SU-DHL-6 (cell line): Measurements from ENCODE around the gene VEGFC.

Source experiments
- H2AFZ ChIP-seq: fragments of 200-600 bp; sonication (generic); 2 replicates; pipeline ENCODE4 v1.6.1; 2014; ENCODE audit warnings: low read depth, mild to moderate bottlenecking, moderate library complexity, mixed read lengths, antibody characterized with exemption, low read length; ENCODE audit not compliant: severe bottlenecking
- H3F3A ChIP-seq: fragments of 200-600 bp; shearing (Covaris generic); 2 replicates; pipeline ENCODE4 v1.6.0; 2016; ENCODE audit warnings: antibody characterized with exemption, mild to moderate bottlenecking; ENCODE audit not compliant: insufficient read depth
- H3K27ac ChIP-seq: fragments of 200-600 bp; sonication (generic); 2 replicates; pipeline ENCODE4 v1.5.1; 2016; ENCODE audit warnings: low read depth, mild to moderate bottlenecking, low read length, moderate library complexity, mixed read lengths
- H3K27me3 ChIP-seq: fragments of 200-600 bp; sonication (generic), shearing (Covaris generic); 2 replicates; pipeline ENCODE4 v1.6.0; 2014; ENCODE audit warnings: mild to moderate bottlenecking, low read length
- H3K36me3 ChIP-seq: fragments of 200-600 bp; sonication (generic); 2 replicates; pipeline ENCODE4 v1.6.1; 2014; ENCODE audit warnings: mild to moderate bottlenecking, low read length, mixed read lengths
- H3K4me2 ChIP-seq: fragments of 300-600, 200-600 bp; shearing (Covaris generic), sonication (generic); 2 replicates; pipeline ENCODE4 v1.6.0; 2014; ENCODE audit warnings: low read length, low read depth, mild to moderate bottlenecking; ENCODE audit not compliant: poor library complexity, severe bottlenecking
- H3K4me3 ChIP-seq: fragments of 200-600 bp; sonication (generic); 2 replicates; pipeline ENCODE4 v1.5.1; 2014; ENCODE audit warnings: antibody characterized with exemption, low read length, mild to moderate bottlenecking, mixed read lengths; ENCODE audit not compliant: insufficient read depth, poor library complexity, severe bottlenecking
- H3K79me2 ChIP-seq: fragments of 200-600 bp; sonication (generic); 2 replicates; pipeline ENCODE4 v1.6.1; 2014; ENCODE audit warnings: mild to moderate bottlenecking, low read length, moderate library complexity; ENCODE audit not compliant: insufficient read depth
- H3K9ac ChIP-seq: fragments of 200-600 bp; sonication (generic); 2 replicates; pipeline ENCODE4 v1.7.0; 2014; ENCODE audit warnings: mild to moderate bottlenecking, low read length
- H3K9me2 ChIP-seq: fragments of 200-600 bp; sonication (generic); replicated peaks from 2 replicates; pipeline ENCODE4 v1.6.1; 2014; ENCODE audit warnings: low read length; ENCODE audit not compliant: insufficient read depth
- H3K9me3 ChIP-seq: fragments of 200-600 bp; sonication (generic); 2 replicates; pipeline ENCODE4 v1.6.1; 2014; ENCODE audit warnings: low read length, mixed read lengths; ENCODE audit not compliant: insufficient read depth
- H4K20me1 ChIP-seq: fragments of 200-600 bp; sonication (generic); 2 replicates; pipeline ENCODE4 v1.6.1; 2014; ENCODE audit warnings: low read depth, mild to moderate bottlenecking, antibody characterized with exemption, low read length, moderate library complexity, mixed read lengths
- EZH2phosphoT487 ChIP-seq: fragments of 200-600 bp; sonication (generic), shearing (Covaris generic); conservative IDR thresholded peaks from 2 replicates; pipeline ENCODE4 v1.6.1; 2018; ENCODE audit warnings: mild to moderate bottlenecking, antibody characterized with exemption, low read length, moderate library complexity, mixed read lengths
- TF ChIP-seq, protein P1 (sequence below): fragments of 200-600 bp; sonication (generic); IDR thresholded peaks from one replicate; pipeline ENCODE4 v1.5.1; 2017; ENCODE audit warnings: antibody characterized with exemption, mild to moderate bottlenecking, low read length, moderate library complexity; ENCODE audit not compliant: insufficient read depth, poor library complexity, severe bottlenecking

The VEGFC gene

DNA sequence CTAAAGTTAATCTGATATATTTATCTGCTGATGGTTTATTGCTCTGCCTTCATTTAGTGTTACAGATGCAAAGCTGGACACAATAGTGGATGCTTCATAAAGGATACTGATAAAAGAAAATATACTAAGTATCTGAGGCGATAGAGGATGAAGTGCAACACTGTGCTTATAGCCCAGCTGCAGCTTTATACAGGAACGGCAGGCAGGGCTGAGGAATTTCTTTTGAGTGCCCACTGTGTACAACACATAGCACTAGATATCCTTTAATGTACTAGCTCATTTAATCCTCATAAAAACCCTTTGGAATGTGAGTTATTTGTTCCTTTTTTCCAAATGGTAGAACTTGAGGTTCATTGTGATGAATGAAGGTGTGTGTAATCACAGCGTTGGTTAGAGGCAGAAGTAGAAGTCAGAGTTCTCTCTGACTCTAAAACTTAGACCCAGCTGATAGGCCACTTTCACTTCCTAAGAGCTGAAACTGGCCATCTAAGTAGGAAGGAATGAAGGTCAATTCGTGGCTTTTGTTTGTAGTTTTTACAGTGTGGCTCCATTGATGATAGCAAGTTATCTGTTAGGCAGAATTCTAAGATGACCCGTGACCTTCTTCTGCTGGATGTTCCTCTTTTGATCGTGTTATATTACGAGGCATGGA, 138.0 kb downstream of the VEGFC start:
- Histone ChIP-seq H3K27me3 (no peaks in the 10 kb centered on the region), H3K27ac (no peak overlapping the region), H3K9me2 (no peaks in the 10 kb centered on the region), H3K4me2 (no peak overlapping the region), H3K9me3 (no peaks in the 10 kb centered on the region), H2AFZ (no peak overlapping the region), H3K79me2 (no peaks in the 10 kb centered on the region), H3K36me3 (no peaks in the 10 kb centered on the region), H3K4me3 (no peak overlapping the region), H3K9ac (no peak overlapping the region), H3F3A (no peaks in the 10 kb centered on the region), H4K20me1 (no peaks in the 10 kb centered on the region)
- no peak for TF ChIP-seq EZH2phosphoT487
- TF ChIP-seq, protein P1, sequence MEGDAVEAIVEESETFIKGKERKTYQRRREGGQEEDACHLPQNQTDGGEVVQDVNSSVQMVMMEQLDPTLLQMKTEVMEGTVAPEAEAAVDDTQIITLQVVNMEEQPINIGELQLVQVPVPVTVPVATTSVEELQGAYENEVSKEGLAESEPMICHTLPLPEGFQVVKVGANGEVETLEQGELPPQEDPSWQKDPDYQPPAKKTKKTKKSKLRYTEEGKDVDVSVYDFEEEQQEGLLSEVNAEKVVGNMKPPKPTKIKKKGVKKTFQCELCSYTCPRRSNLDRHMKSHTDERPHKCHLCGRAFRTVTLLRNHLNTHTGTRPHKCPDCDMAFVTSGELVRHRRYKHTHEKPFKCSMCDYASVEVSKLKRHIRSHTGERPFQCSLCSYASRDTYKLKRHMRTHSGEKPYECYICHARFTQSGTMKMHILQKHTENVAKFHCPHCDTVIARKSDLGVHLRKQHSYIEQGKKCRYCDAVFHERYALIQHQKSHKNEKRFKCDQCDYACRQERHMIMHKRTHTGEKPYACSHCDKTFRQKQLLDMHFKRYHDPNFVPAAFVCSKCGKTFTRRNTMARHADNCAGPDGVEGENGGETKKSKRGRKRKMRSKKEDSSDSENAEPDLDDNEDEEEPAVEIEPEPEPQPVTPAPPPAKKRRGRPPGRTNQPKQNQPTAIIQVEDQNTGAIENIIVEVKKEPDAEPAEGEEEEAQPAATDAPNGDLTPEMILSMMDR = no peak

DNA sequence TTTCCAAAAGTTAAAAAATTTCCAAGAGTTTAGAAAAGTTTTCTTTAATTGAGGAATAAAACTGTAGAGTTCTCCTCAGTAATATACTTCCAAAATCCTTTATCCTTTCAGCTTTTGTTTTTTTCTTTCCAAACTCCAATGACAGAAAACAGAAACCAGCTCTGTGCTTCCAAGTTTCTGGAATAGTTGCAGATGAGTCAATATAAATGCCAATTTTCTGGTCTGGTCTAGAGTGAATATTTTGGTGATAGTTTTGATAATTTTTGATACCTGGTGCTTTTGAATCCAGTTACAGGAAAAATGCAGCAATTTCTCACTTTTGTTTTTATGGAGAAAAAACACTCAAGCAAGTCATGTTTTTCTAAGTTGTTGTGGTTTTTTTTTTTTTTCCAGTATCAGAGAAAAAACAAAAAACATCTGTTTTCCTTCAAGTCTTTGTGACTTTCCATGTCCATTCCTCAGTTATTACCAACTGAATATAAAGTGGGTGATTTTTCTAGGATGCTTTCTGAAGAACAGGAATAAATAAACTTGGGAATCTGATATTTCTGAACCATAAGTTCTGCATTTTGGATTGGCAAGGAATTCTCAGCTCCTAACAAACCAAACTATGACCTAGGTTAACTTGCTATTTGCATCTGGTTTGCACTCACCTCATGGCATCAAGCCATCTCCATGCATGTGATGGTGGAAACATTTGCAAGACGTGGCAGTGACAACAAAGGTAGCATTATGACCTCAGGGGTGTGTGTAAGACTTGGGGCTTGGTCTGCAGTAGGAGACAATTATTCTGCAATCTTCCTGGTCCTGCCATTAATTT, 139.1 kb downstream of the VEGFC start:
- Histone ChIP-seq H3K4me3 (no peak overlapping the region), H3K9ac (no peak overlapping the region), H3K79me2 (no peaks in the 10 kb centered on the region), H4K20me1 (no peaks in the 10 kb centered on the region), H3K9me3 (no peaks in the 10 kb centered on the region), H3K36me3 (no peaks in the 10 kb centered on the region), H3K4me2 (no peak overlapping the region), H3K27ac (no peak overlapping the region), H3F3A (no peaks in the 10 kb centered on the region), H3K9me2 (no peaks in the 10 kb centered on the region), H2AFZ (no peak overlapping the region), H3K27me3 (no peaks in the 10 kb centered on the region)
- TF ChIP-seq, protein P1 = no peak
- TF ChIP-seq EZH2phosphoT487 = no peak

DNA sequence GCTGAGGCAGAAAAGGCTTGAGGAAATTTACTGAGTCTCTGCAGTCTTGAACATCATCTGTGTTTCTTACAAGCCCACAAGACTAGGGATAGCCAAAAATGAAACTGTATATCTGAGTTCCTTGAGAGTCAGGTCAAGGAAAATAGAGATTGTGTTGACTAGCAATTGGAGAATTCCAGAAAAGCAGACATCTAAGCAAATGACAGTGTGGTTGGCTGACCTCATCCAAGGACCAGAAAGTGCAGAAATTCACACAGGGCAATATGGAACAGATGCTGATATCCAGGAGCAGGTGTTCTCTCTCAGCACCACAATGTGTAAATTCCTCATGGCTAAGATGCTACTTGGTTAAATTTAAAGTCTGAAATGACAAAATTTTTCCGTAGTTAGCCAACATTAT, 146.4 kb downstream of the VEGFC start:
- TF ChIP-seq, protein P1 = no peak
- no peak for TF ChIP-seq EZH2phosphoT487
- Histone ChIP-seq H3K79me2 (no peaks in the 10 kb centered on the region), H3K9me3 (no peaks in the 10 kb centered on the region)

More for the DNA sequence above, 146.4 kb downstream of the VEGFC start:
- Histone ChIP-seq H3F3A (no peaks in the 10 kb centered on the region), H3K27me3 (no peaks in the 10 kb centered on the region), H3K9me2 (no peaks in the 10 kb centered on the region), H3K9ac (no peak overlapping the region), H3K27ac (no peak overlapping the region), H3K36me3 (no peaks in the 10 kb centered on the region), H4K20me1 (no peaks in the 10 kb centered on the region), H3K4me2 (no peak overlapping the region), H2AFZ (no peak overlapping the region), H3K4me3 (no peak overlapping the region)
